T-helper 17 cell (primary cell): ENCODE data around the gene CHIT1. TPM values are rescaled to one million over a fixed set of nuclear protein-coding genes. Genes with fewer than 3 reads are reported as not detected.

ENCODE experiments used
- ATAC-seq: fragments of 150-1000 bp; cut with Tn5 transposase; 2 replicates; pipeline ENCODE4 v1.10.0; 2021; ENCODE audit warnings: mild to moderate bottlenecking, moderate library complexity
- DNase-seq, 3 donors: peaks; one replicate each; pipeline versions ENCODE4 v3.0.0 to v3.0.0-alpha.2; 2020 to 2021
- H3K9me3 ChIP-seq: one replicate; pipeline ENCODE4 v1.7.0; 2013; ENCODE audit warnings: low read length, mild to moderate bottlenecking; ENCODE audit not compliant: control insufficient read depth, poor library complexity, severe bottlenecking
- H3K27ac Mint-ChIP-seq: one replicate; pipeline ENCODE4 v1.8.0; 2022; ENCODE audit warnings: mild to moderate bottlenecking, moderate library complexity, mixed read lengths
- H3K27me3 Mint-ChIP-seq: one replicate; pipeline ENCODE4 v1.8.0; 2022; ENCODE audit warnings: mixed read lengths
- H3K36me3 Mint-ChIP-seq: one replicate; pipeline ENCODE4 v1.8.0; 2022; ENCODE audit warnings: low read depth, mixed read lengths
- H3K4me1 Mint-ChIP-seq: one replicate; pipeline ENCODE4 v1.8.0; 2022; ENCODE audit warnings: mild to moderate bottlenecking, mixed read lengths
- H3K4me3 Mint-ChIP-seq: one replicate; pipeline ENCODE4 v1.8.0; 2022; ENCODE audit warnings: mild to moderate bottlenecking, moderate library complexity, mixed read lengths
- total RNA-seq, 4 donors: library from RNA in 2 of 4; stranded (reverse) in 2 of 4; gene quantifications; one replicate each; pipeline ENCODE4 v1.2.3 and lab custom pipeline; 2022 to 2026

CHIT1 gene
- total RNA-seq, 2 donors from 2014 or later: 0.13 to 1.0 TPM

- Mint-ChIP-seq H3K4me1 (no peaks in the 10 kb centered on the region), H3K36me3 (peaks cover 2% of the 10 kb centered on the region), H3K4me3 (no peak overlapping the region), H3K27ac (no peak overlapping the region), H3K27me3 (peaks cover 46% of the 10 kb centered on the region)
- DNase-seq (no peak), ATAC-seq (no peak)
- H3K9me3 ChIP-seq: no peaks in the 10 kb centered on the region
Observed at GRCh38 chr1:203204756-203205155, 24.7 kb downstream of the CHIT1 start.

- H3K4me1 Mint-ChIP-seq: no peaks in the 10 kb centered on the region
- H3K36me3 Mint-ChIP-seq: peaks cover 2% of the 10 kb centered on the region
- H3K9me3 ChIP-seq: no peaks in the 10 kb centered on the region
- H3K27me3 Mint-ChIP-seq: peaks cover 58% of the 10 kb centered on the region
- H3K4me3 Mint-ChIP-seq: no peak overlapping the region
- no peak for ATAC-seq
- H3K27ac Mint-ChIP-seq: no peak overlapping the region
- no peak for DNase-seq
Observed at GRCh38 chr1:203202431-203203245, 26.8 kb downstream of the CHIT1 start.

GRCh38 chr1:203201516-203202205 is 27.8 kb downstream of the CHIT1 start:
- no peaks in the 10 kb centered on the region for H3K4me1 Mint-ChIP-seq
- peak overlapping the region; percentile 34 for H3K27ac Mint-ChIP-seq
- no peak overlapping the region for H3K4me3 Mint-ChIP-seq
- H3K36me3 Mint-ChIP-seq: peaks cover 2% of the 10 kb centered on the region
- no peak for ATAC-seq
- DNase-seq: no peak
- H3K27me3 Mint-ChIP-seq: peaks cover 51% of the 10 kb centered on the region
- H3K9me3 ChIP-seq: no peaks in the 10 kb centered on the region

GRCh38 chr1:203200916-203201315 is 28.6 kb downstream of the CHIT1 start:
- peaks cover 51% of the 10 kb centered on the region for H3K27me3 Mint-ChIP-seq
- no peak overlapping the region for H3K4me3 Mint-ChIP-seq
- peaks cover 2% of the 10 kb centered on the region for H3K36me3 Mint-ChIP-seq
- no peaks in the 10 kb centered on the region for H3K4me1 Mint-ChIP-seq
- ATAC-seq (no peak), DNase-seq (no peak)
- no peaks in the 10 kb centered on the region for H3K9me3 ChIP-seq
- peak overlapping the region; percentile 34 for H3K27ac Mint-ChIP-seq

- Mint-ChIP-seq H3K27me3 (peaks cover 58% of the 10 kb centered on the region), H3K4me3 (no peak overlapping the region), H3K27ac (no peak overlapping the region), H3K4me1 (no peaks in the 10 kb centered on the region), H3K36me3 (peaks cover 2% of the 10 kb centered on the region)
- no peak for DNase-seq
- no peaks in the 10 kb centered on the region for H3K9me3 ChIP-seq
- ATAC-seq: no peak
Observed at GRCh38 chr1:203199816-203200571, 29.5 kb downstream of the CHIT1 start.

- H3K27me3 Mint-ChIP-seq: peaks cover 58% of the 10 kb centered on the region
- no peaks in the 10 kb centered on the region for H3K4me1 Mint-ChIP-seq
- H3K4me3 Mint-ChIP-seq: no peak overlapping the region
- peaks cover 2% of the 10 kb centered on the region for H3K36me3 Mint-ChIP-seq
- ATAC-seq: no peak
- H3K27ac Mint-ChIP-seq: no peak overlapping the region
- DNase-seq: no peak
- H3K9me3 ChIP-seq: no peaks in the 10 kb centered on the region
Observed at GRCh38 chr1:203199481-203199815, 30.0 kb downstream of the CHIT1 start.

- no peaks in the 10 kb centered on the region for H3K9me3 ChIP-seq
- ATAC-seq (no peak), DNase-seq (no peak)
- no peak overlapping the region for H3K27ac Mint-ChIP-seq
- peaks cover 58% of the 10 kb centered on the region for H3K27me3 Mint-ChIP-seq
- no peak overlapping the region for H3K4me3 Mint-ChIP-seq
- peaks cover 2% of the 10 kb centered on the region for H3K36me3 Mint-ChIP-seq
- H3K4me1 Mint-ChIP-seq: no peaks in the 10 kb centered on the region
Observed at GRCh38 chr1:203199002-203199401, 30.5 kb downstream of the CHIT1 start.

GRCh38 chr1:203197625-203198024 is 31.8 kb downstream of the CHIT1 start:
- peaks cover 46% of the 10 kb centered on the region for H3K27me3 Mint-ChIP-seq
- H3K27ac Mint-ChIP-seq: no peak overlapping the region
- peaks cover 2% of the 10 kb centered on the region for H3K36me3 Mint-ChIP-seq
- no peaks in the 10 kb centered on the region for H3K9me3 ChIP-seq
- no peaks in the 10 kb centered on the region for H3K4me1 Mint-ChIP-seq
- DNase-seq (no peak), ATAC-seq (no peak)
- no peak overlapping the region for H3K4me3 Mint-ChIP-seq

- Mint-ChIP-seq H3K27ac (no peak overlapping the region), H3K27me3 (peaks cover 49% of the 10 kb centered on the region), H3K4me3 (no peak overlapping the region), H3K4me1 (no peaks in the 10 kb centered on the region), H3K36me3 (peaks cover 2% of the 10 kb centered on the region)
- ATAC-seq (no peak), DNase-seq (no peak)
- no peaks in the 10 kb centered on the region for H3K9me3 ChIP-seq
Observed at GRCh38 chr1:203196371-203196770, 33.1 kb downstream of the CHIT1 start.

GRCh38 chr1:203190949-203191348 is 38.5 kb downstream of the CHIT1 start:
- ATAC-seq: no peak
- Mint-ChIP-seq H3K4me3 (no peak overlapping the region), H3K27ac (no peak overlapping the region), H3K27me3 (peaks cover 46% of the 10 kb centered on the region), H3K36me3 (peaks cover 2% of the 10 kb centered on the region), H3K4me1 (peaks cover 4% of the 10 kb centered on the region)
- DNase-seq: no peak
- no peaks in the 10 kb centered on the region for H3K9me3 ChIP-seq

GRCh38 chr1:203189951-203190352 is 39.5 kb downstream of the CHIT1 start:
- no peaks in the 10 kb centered on the region for H3K9me3 ChIP-seq
- peaks cover 48% of the 10 kb centered on the region for H3K27me3 Mint-ChIP-seq
- ATAC-seq: no peak

GRCh38 chr1:203188686-203189232 is 40.7 kb downstream of the CHIT1 start:
- H3K9me3 ChIP-seq: no peaks in the 10 kb centered on the region
- Mint-ChIP-seq H3K4me3 (no peak overlapping the region), H3K27me3 (peaks cover 53% of the 10 kb centered on the region), H3K36me3 (peaks cover 2% of the 10 kb centered on the region), H3K27ac (no peak overlapping the region), H3K4me1 (peaks cover 4% of the 10 kb centered on the region)
- ATAC-seq (no peak), DNase-seq (no peak)

More at GRCh38 chr1:203189951-203190352, 39.5 kb downstream of the CHIT1 start:
- Mint-ChIP-seq H3K4me3 (no peak overlapping the region), H3K36me3 (peaks cover 2% of the 10 kb centered on the region), H3K4me1 (peaks cover 4% of the 10 kb centered on the region), H3K27ac (no peak overlapping the region)
- DNase-seq: no peak

GRCh38 chr1:203187689-203188264 is 41.7 kb downstream of the CHIT1 start:
- H3K27me3 Mint-ChIP-seq: peaks cover 53% of the 10 kb centered on the region
- no peak for ATAC-seq
- H3K4me3 Mint-ChIP-seq: no peak overlapping the region

More at GRCh38 chr1:203187689-203188264, 41.7 kb downstream of the CHIT1 start:
- H3K9me3 ChIP-seq: no peaks in the 10 kb centered on the region
- H3K36me3 Mint-ChIP-seq: peaks cover 2% of the 10 kb centered on the region
- no peak for DNase-seq
- H3K27ac Mint-ChIP-seq: no peak overlapping the region
- peaks cover 4% of the 10 kb centered on the region for H3K4me1 Mint-ChIP-seq
